Neural progenitor cell (in vitro differentiated cells): ENCODE measurements around the gene SPRTN. TPM values are rescaled to one million over a fixed set of nuclear protein-coding genes. Genes with fewer than 3 reads are reported as not detected.

Experiments
- DNase-seq: peaks from one replicate; pipeline ENCODE4 v3.0.0-alpha.2; 2016; ENCODE audit warnings: low spot score
- H2AFZ ChIP-seq: fragments of 200-600 bp; sonication (generic); replicated peaks from 2 replicates; pipeline ENCODE4 v1.6.1; 2016; ENCODE audit warnings: antibody characterized with exemption
- H3F3A ChIP-seq: fragments of 200-600 bp; sonication (generic); 2 replicates; pipeline ENCODE4 v1.6.1; 2016; ENCODE audit warnings: antibody characterized with exemption, low read depth
- H3K27ac ChIP-seq: fragments of 200-600 bp; sonication (generic); 2 replicates; pipeline ENCODE4 v1.5.1; 2016; ENCODE audit warnings: mild to moderate bottlenecking
- H3K27me3 ChIP-seq: fragments of 200-600 bp; sonication (generic); 2 replicates; pipeline ENCODE4 v1.6.1; 2016; ENCODE audit warnings: mild to moderate bottlenecking, moderate library complexity
- H3K36me3 ChIP-seq: fragments of 200-600 bp; sonication (generic); 2 replicates; pipeline ENCODE4 v1.5.1; 2016
- H3K4me1 ChIP-seq: fragments of 200-600 bp; sonication (generic); 2 replicates; pipeline ENCODE4 v1.6.1; 2016; ENCODE audit warnings: mixed run types
- H3K4me2 ChIP-seq: fragments of 200-600 bp; sonication (generic); 2 replicates; pipeline ENCODE4 v1.6.1; 2016
- H3K4me3 ChIP-seq: fragments of 200-600 bp; sonication (generic); 2 replicates; pipeline ENCODE4 v1.5.1; 2016
- H3K79me2 ChIP-seq: fragments of 200-600 bp; sonication (generic); 2 replicates; pipeline ENCODE4 v1.6.1; 2016; ENCODE audit warnings: low read depth
- H3K9ac ChIP-seq: fragments of 200-600 bp; sonication (generic); 2 replicates; pipeline ENCODE4 v1.6.1; 2016
- H3K9me3 ChIP-seq: fragments of 200-600 bp; sonication (generic); 2 replicates; pipeline ENCODE4 v1.5.1; 2016; ENCODE audit warnings: low read depth
- H4K20me1 ChIP-seq: fragments of 200-600 bp; sonication (generic); 2 replicates; pipeline ENCODE4 v1.6.1; 2016; ENCODE audit warnings: low read depth
- H3K27ac Mint-ChIP-seq: 3 replicates; pipeline ENCODE4 v1.8.0; 2021; ENCODE audit warnings: mixed read lengths
- H3K27me3 Mint-ChIP-seq: 2 replicates; pipeline ENCODE4 v1.8.0; 2022; ENCODE audit warnings: low read depth, mild to moderate bottlenecking, inconsistent platforms, moderate library complexity, mixed read lengths; ENCODE audit not compliant: insufficient read depth
- H3K36me3 Mint-ChIP-seq: 3 replicates; pipeline ENCODE4 v1.8.0; 2021; ENCODE audit warnings: mixed read lengths
- H3K4me1 Mint-ChIP-seq: 3 replicates; pipeline ENCODE4 v1.8.0; 2021; ENCODE audit warnings: mixed read lengths
- H3K4me3 Mint-ChIP-seq: 3 replicates; pipeline ENCODE4 v1.8.0; 2021; ENCODE audit warnings: mild to moderate bottlenecking, moderate library complexity, mixed read lengths
- H3K9me3 Mint-ChIP-seq: 3 replicates; pipeline ENCODE4 v1.8.0; 2020; ENCODE audit warnings: mixed read lengths
- CTCF ChIP-seq: fragments of 200-600 bp; sonication (generic); IDR thresholded peaks from 2 replicates; pipeline ENCODE4 v1.5.1; 2017; ENCODE audit warnings: antibody characterized with exemption, mild to moderate bottlenecking
- EZH2 ChIP-seq: fragments of 200-600 bp; sonication (generic); IDR thresholded peaks from 2 replicates; pipeline ENCODE4 v1.6.1; 2017; ENCODE audit warnings: antibody characterized with exemption, mild to moderate bottlenecking, moderate library complexity
- EZH2phosphoT487 ChIP-seq: fragments of 200-600 bp; sonication (generic); IDR thresholded peaks from 2 replicates; pipeline ENCODE4 v1.6.1; 2017; ENCODE audit warnings: antibody characterized with exemption
- total RNA-seq: library from RNA; depleted of rRNA; stranded (reverse); fragments of >200 nt; gene quantifications from 2 replicates; pipeline ENCODE4 v1.2.3, GENCODE V29; 2015; ENCODE audit warnings: low replicate concordance

Gene SPRTN
- total RNA-seq, 1 donor from 2014 or later: 21.5 TPM

- Histone ChIP-seq H3K79me2 (no peaks in the 10 kb centered on the region), H3K9me3 (no peaks in the 10 kb centered on the region), H3K4me1 (peaks cover 1% of the 10 kb centered on the region), H3K4me2 (no peak overlapping the region), H4K20me1 (no peaks in the 10 kb centered on the region), H3K9ac (no peak overlapping the region), H3K27ac (no peak overlapping the region), H3K4me3 (no peak overlapping the region), H3K36me3 (no peaks in the 10 kb centered on the region), H3F3A (no peaks in the 10 kb centered on the region), H2AFZ (no peak overlapping the region), H3K27me3 (no peaks in the 10 kb centered on the region)
- no peak for DNase-seq
- Mint-ChIP-seq H3K27ac (no peak overlapping the region), H3K27me3 (no peaks in the 10 kb centered on the region), H3K4me3 (no peak overlapping the region), H3K36me3 (peaks cover 16% of the 10 kb centered on the region), H3K4me1 (no peaks in the 10 kb centered on the region), H3K9me3 (no peaks in the 10 kb centered on the region)
- TF ChIP-seq EZH2 (no peak), EZH2phosphoT487 (no peak), CTCF (no peak)
Measured at GRCh38 chr1:231364192-231364591, 26.1 kb downstream of the SPRTN start.

GRCh38 chr1:231369282-231369681 is 31.2 kb downstream of the SPRTN start:
- Histone ChIP-seq H3K4me2 (no peak overlapping the region), H3K9ac (no peak overlapping the region), H3K4me3 (no peak overlapping the region), H3F3A (no peaks in the 10 kb centered on the region), H4K20me1 (peaks cover under 1% of the 10 kb centered on the region), H3K27ac (no peak overlapping the region), H2AFZ (no peak overlapping the region), H3K4me1 (peaks cover 11% of the 10 kb centered on the region), H3K27me3 (no peaks in the 10 kb centered on the region), H3K9me3 (no peaks in the 10 kb centered on the region), H3K79me2 (no peaks in the 10 kb centered on the region), H3K36me3 (no peaks in the 10 kb centered on the region)
- Mint-ChIP-seq H3K27ac (no peak overlapping the region), H3K27me3 (peaks cover 3% of the 10 kb centered on the region), H3K4me1 (no peaks in the 10 kb centered on the region), H3K9me3 (no peaks in the 10 kb centered on the region), H3K4me3 (no peak overlapping the region), H3K36me3 (peaks cover 6% of the 10 kb centered on the region)
- TF ChIP-seq EZH2phosphoT487: no peak
- DNase-seq: peak; percentile 20

DNA sequence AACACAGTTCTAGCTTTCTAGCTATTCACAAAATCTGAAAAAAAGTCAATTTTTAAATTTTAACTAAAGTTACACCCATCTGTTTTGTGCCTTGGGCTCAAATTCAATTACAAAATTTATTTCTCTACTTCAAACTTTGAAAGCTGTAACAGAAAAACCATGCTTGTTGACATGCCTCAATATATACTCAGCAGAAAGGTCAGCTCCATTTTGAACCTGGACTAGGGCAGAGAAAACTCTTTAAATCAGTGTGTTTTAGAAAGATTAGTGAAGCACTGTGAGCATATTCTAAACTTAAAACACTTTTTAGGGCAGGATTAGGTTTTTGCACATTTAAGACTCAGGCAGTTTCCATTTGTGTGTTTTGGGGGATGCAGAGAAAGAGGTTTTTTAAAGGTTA is 34.4 kb downstream of the SPRTN start:
- Histone ChIP-seq H3K79me2 (no peaks in the 10 kb centered on the region), H2AFZ (no peak overlapping the region), H4K20me1 (peaks cover 23% of the 10 kb centered on the region), H3F3A (peaks cover 6% of the 10 kb centered on the region), H3K4me2 (no peak overlapping the region), H3K9me3 (no peaks in the 10 kb centered on the region), H3K4me1 (peaks cover 18% of the 10 kb centered on the region), H3K9ac (no peak overlapping the region), H3K36me3 (no peaks in the 10 kb centered on the region), H3K27me3 (no peaks in the 10 kb centered on the region), H3K27ac (no peak overlapping the region), H3K4me3 (no peak overlapping the region)
- no peak overlapping the region for H3K4me3 Mint-ChIP-seq
- no peak for DNase-seq
- H3K4me1 Mint-ChIP-seq: peaks cover 4% of the 10 kb centered on the region
- no peak overlapping the region for H3K27ac Mint-ChIP-seq
- no peaks in the 10 kb centered on the region for H3K9me3 Mint-ChIP-seq
- H3K27me3 Mint-ChIP-seq: peaks cover 3% of the 10 kb centered on the region
- peaks cover 4% of the 10 kb centered on the region for H3K36me3 Mint-ChIP-seq
- no peak for TF ChIP-seq EZH2phosphoT487
- no peak for TF ChIP-seq CTCF
- TF ChIP-seq EZH2: no peak

GRCh38 chr1:231374394-231374793 is 36.3 kb downstream of the SPRTN start:
- H4K20me1 ChIP-seq: peaks cover 38% of the 10 kb centered on the region
- H3F3A ChIP-seq: peaks cover 12% of the 10 kb centered on the region
- no peaks in the 10 kb centered on the region for H3K27me3 ChIP-seq

More at GRCh38 chr1:231374394-231374793, 36.3 kb downstream of the SPRTN start:
- no peak overlapping the region for H3K4me3 ChIP-seq
- no peaks in the 10 kb centered on the region for H3K36me3 ChIP-seq
- H3K9ac ChIP-seq: no peak overlapping the region
- H3K4me3 Mint-ChIP-seq: no peak overlapping the region
- no peaks in the 10 kb centered on the region for H3K79me2 ChIP-seq
- H3K27ac Mint-ChIP-seq: no peak overlapping the region
- no peak overlapping the region for H2AFZ ChIP-seq
- peaks cover 4% of the 10 kb centered on the region for H3K36me3 Mint-ChIP-seq
- no peak overlapping the region for H3K4me2 ChIP-seq
- H3K4me1 Mint-ChIP-seq: peaks cover 8% of the 10 kb centered on the region
- peaks cover 3% of the 10 kb centered on the region for H3K27me3 Mint-ChIP-seq
- no peak for DNase-seq
- no peaks in the 10 kb centered on the region for H3K9me3 Mint-ChIP-seq
- H3K4me1 ChIP-seq: peaks cover 21% of the 10 kb centered on the region
- no peaks in the 10 kb centered on the region for H3K9me3 ChIP-seq
- TF ChIP-seq EZH2phosphoT487 (no peak), CTCF (no peak), EZH2 (no peak)
- H3K27ac ChIP-seq: no peak overlapping the region
